ENCODE measurements around the gene KLHDC7B.

DNA sequence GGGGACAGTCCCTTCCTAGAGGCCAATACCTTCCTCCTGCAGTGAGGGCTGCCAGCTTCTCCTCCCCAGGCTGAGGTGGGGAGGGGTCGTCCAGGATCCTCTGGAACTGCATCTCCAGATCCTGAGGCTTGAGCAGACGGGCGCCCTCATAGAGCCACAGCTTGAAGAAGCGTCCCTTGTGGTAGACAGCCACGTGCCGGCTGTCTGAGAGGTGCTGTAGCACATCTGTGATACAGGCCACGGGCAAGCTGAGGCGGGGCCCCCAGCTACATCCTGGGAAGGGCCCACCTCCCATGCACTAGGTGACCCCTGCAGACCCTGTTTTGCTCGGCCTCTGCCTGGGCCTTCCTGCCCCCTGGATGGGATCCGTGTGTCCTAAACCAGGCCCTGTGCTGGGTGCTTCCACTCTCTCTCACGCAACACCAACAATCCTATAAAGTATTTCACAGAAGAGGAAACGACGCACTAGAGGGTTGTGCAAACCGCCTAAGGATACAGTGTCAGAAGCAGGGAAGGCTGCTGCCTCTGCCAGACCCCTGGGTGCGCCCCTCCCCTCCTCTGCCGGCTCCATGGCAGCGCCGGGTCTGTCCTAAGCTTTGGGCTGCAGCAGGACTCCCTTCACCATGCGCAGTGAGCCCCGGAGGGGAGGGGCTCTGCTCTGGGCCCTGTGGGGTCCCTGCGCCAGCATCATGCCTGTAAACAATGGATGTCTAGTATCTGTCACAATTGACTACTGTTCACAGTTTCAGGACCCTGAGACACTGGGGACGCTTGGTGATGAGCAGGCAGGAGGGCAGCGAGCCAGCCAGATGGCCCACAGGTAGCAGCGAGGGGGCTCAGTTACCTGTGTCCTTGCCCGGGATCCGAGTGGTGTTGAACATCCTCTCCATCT lies 28.0 kb downstream of the KLHDC7B start:
- TF ChIP-seq, protein P1, sequence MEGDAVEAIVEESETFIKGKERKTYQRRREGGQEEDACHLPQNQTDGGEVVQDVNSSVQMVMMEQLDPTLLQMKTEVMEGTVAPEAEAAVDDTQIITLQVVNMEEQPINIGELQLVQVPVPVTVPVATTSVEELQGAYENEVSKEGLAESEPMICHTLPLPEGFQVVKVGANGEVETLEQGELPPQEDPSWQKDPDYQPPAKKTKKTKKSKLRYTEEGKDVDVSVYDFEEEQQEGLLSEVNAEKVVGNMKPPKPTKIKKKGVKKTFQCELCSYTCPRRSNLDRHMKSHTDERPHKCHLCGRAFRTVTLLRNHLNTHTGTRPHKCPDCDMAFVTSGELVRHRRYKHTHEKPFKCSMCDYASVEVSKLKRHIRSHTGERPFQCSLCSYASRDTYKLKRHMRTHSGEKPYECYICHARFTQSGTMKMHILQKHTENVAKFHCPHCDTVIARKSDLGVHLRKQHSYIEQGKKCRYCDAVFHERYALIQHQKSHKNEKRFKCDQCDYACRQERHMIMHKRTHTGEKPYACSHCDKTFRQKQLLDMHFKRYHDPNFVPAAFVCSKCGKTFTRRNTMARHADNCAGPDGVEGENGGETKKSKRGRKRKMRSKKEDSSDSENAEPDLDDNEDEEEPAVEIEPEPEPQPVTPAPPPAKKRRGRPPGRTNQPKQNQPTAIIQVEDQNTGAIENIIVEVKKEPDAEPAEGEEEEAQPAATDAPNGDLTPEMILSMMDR (IDR thresholded peaks at IDR 0.05): no peak
- TF ChIP-seq POLR2A (IDR thresholded peaks at IDR 0.05): no peak
- no peak for TF ChIP-seq EP300 (IDR thresholded peaks at IDR 0.05)

All from tibial nerve (tissue), 4 donors.